HCT116 (cell line): Measurements from ENCODE around the gene MNT. TPM values are rescaled to one million over a fixed set of nuclear protein-coding genes. Genes with fewer than 3 reads are reported as not detected.

Experiments used
- ATAC-seq: fragments of 200-7000 bp; cut with Tn5 transposase; 2 replicates; pipeline ENCODE4 v1.9.1; 2020; ENCODE audit warnings: mild to moderate bottlenecking, moderate library complexity
- BruUV-seq: library from RNA; stranded (reverse); fragments of 400-500 nt; replicated peaks from 2 replicates; lab custom pipeline; 2021; lab: Mats Ljungman, UMichigan
- CTCF ChIA-PET: fragments of 300-600 bp; sonication (Branson Sonifier 250); formaldehyde crosslinking; loops from one replicate; lab custom pipeline; 2021; ENCODE audit warnings: antibody characterized with exemption; lab: Charles Lee
- POLR2A ChIA-PET: fragments of 300-600, 350-600 bp; sonication (Branson Sonifier 250); formaldehyde crosslinking; loops from one replicate; lab custom pipeline; 2021; ENCODE audit warnings: antibody characterized with exemption; lab: Charles Lee
- RAD21 ChIA-PET, 2 experiments: fragments of 300-600 bp; sonication (Branson Sonifier 250); formaldehyde crosslinking; loops; one replicate each; lab custom pipeline; 2023; ENCODE audit warnings: low total read pairs in 2 of 2; ENCODE audit not compliant: uncharacterized antibody in 2 of 2, unreplicated experiment in 2 of 2, low non-redundant PET in 1 of 2; lab: Charles Lee
- DNase-seq: peaks from one replicate; pipeline ENCODE4 v3.0.0-alpha.2; 2010; ENCODE audit warnings: low read depth, low spot score
- H2AFZ ChIP-seq: fragments of 200-600 bp; shearing (Covaris generic), sonication (generic); 2 replicates; pipeline ENCODE4 v1.6.1; 2017; ENCODE audit warnings: low read depth, mixed run types, mixed read lengths, antibody characterized with exemption, low read length; ENCODE audit not compliant: poor library complexity, severe bottlenecking
- H3K27ac ChIP-seq: 2 replicates; pipeline ENCODE4 v1.5.1; 2012; ENCODE audit warnings: low read depth, low read length
- H3K27me3 ChIP-seq: fragments of 200-600 bp; sonication (generic); 2 replicates; pipeline ENCODE4 v1.6.1; 2016; ENCODE audit warnings: mixed run types, low read length, mixed read lengths; ENCODE audit not compliant: insufficient read depth
- H3K36me3 ChIP-seq, 2 experiments: fragments of 200-500 bp in 1 of 2; fragments of 200-600 bp in 1 of 2; sonication (Bioruptor generic) in 1 of 2; sonication (generic) in 1 of 2; 2 replicates each; pipeline versions ENCODE4 v1.5.1 to v1.6.1; 2014 to 2016; ENCODE audit warnings: low read length in 2 of 2, inconsistent platforms in 1 of 2, mixed read lengths in 1 of 2, mixed run types in 1 of 2; ENCODE audit not compliant: insufficient read depth in 2 of 2, control insufficient read depth in 1 of 2
- H3K4me1 ChIP-seq, 2 experiments: fragments of 200-600 bp in 1 of 2; sonication (generic) in 1 of 2; 2 replicates each; pipeline versions ENCODE4 v1.5.1 to v1.6.1; 2012 to 2017; ENCODE audit warnings: low read length in 2 of 2, inconsistent platforms in 1 of 2, mild to moderate bottlenecking in 1 of 2, mixed read lengths in 1 of 2, mixed run types in 1 of 2, moderate library complexity in 1 of 2; ENCODE audit not compliant: insufficient read depth in 2 of 2, control insufficient read depth in 1 of 2
- H3K4me2 ChIP-seq: fragments of 200-600 bp; sonication (generic); 2 replicates; pipeline ENCODE4 v1.6.1; 2017; ENCODE audit warnings: mixed run types, low read length, mixed read lengths
- H3K4me3 ChIP-seq, 2 experiments: fragments of 200-600 bp in 1 of 2; sonication (generic) in 1 of 2; replicated peaks in 1 of 2; 2 replicates each; pipeline ENCODE4 v1.5.1; 2011 to 2016; ENCODE audit warnings: low read length in 2 of 2, control low read depth in 1 of 2, low read depth in 1 of 2, mild to moderate bottlenecking in 1 of 2, mixed read lengths in 1 of 2, mixed run types in 1 of 2
- H3K79me2 ChIP-seq: fragments of 200-600 bp; sonication (generic); 2 replicates; pipeline ENCODE4 v1.6.1; 2017; ENCODE audit warnings: mild to moderate bottlenecking, mixed run types, low read length, moderate library complexity, mixed read lengths; ENCODE audit not compliant: insufficient read depth
- H3K9ac ChIP-seq: fragments of 200-600 bp; sonication (generic); 2 replicates; pipeline ENCODE4 v1.6.1; 2016; ENCODE audit warnings: low read length, mixed read lengths
- H3K9me2 ChIP-seq: fragments of 200-600 bp; sonication (generic), shearing (Covaris generic); 2 replicates; pipeline ENCODE4 v1.6.1; 2017; ENCODE audit warnings: mixed run types, mild to moderate bottlenecking, moderate library complexity; ENCODE audit not compliant: insufficient read depth
- H3K9me3 ChIP-seq, 2 experiments: fragments of 200-500 bp in 1 of 2; fragments of 200-600 bp in 1 of 2; sonication (Bioruptor generic) in 1 of 2; sonication (generic) in 1 of 2; 2 replicates each; pipeline ENCODE4 v1.6.1; 2014 to 2017; ENCODE audit warnings: low read length in 2 of 2, mixed read lengths in 2 of 2, inconsistent platforms in 1 of 2, low read depth in 1 of 2, mild to moderate bottlenecking in 1 of 2, mixed run types in 1 of 2, moderate library complexity in 1 of 2; ENCODE audit not compliant: control insufficient read depth in 1 of 2, insufficient read depth in 1 of 2
- H4K20me1 ChIP-seq: fragments of 200-600 bp; sonication (generic), shearing (Covaris generic); 2 replicates; pipeline ENCODE4 v1.6.1; 2017; ENCODE audit warnings: mixed run types, mild to moderate bottlenecking, moderate library complexity; ENCODE audit not compliant: insufficient read depth
- CEBPB ChIP-seq: IDR thresholded peaks from 2 replicates; pipeline ENCODE4 v1.6.1; 2012; ENCODE audit warnings: low read depth
- CTCF ChIP-seq, 3 experiments: fragments of 200-600 bp in 1 of 3; sonication (generic) in 1 of 3; IDR thresholded peaks in 2 of 3; conservative IDR thresholded peaks in 1 of 3; 2 replicates each; pipeline ENCODE4 v1.5.1; 2012 to 2017; ENCODE audit warnings: low read depth in 2 of 3, low read length in 2 of 3, antibody characterized with exemption in 1 of 3, borderline replicate concordance in 1 of 3, control low read depth in 1 of 3, mild to moderate bottlenecking in 1 of 3, mixed read lengths in 1 of 3, mixed run types in 1 of 3, moderate library complexity in 1 of 3; ENCODE audit not compliant: insufficient read depth in 1 of 3
- EGR1 ChIP-seq: IDR thresholded peaks from 2 replicates; pipeline ENCODE4 v1.6.1; 2012; ENCODE audit warnings: low read depth
- EZH2phosphoT487 ChIP-seq: fragments of 200-600 bp; IDR thresholded peaks from 2 replicates; pipeline ENCODE4 v1.6.1; 2018; ENCODE audit warnings: antibody characterized with exemption, borderline replicate concordance
- MAX ChIP-seq: IDR thresholded peaks from 2 replicates; pipeline ENCODE4 v1.6.1; 2012
- POLR2A ChIP-seq: IDR thresholded peaks from 2 replicates; pipeline ENCODE4 v1.7.0; 2011; ENCODE audit warnings: borderline replicate concordance; ENCODE audit not compliant: insufficient read depth, insufficient read length; ENCODE audit errors: extremely low read depth
- POLR2AphosphoS5 ChIP-seq: IDR thresholded peaks from 2 replicates; pipeline ENCODE4 v1.6.1; 2011; ENCODE audit warnings: mild to moderate bottlenecking, low read depth, low read length, moderate library complexity
- REST ChIP-seq: IDR thresholded peaks from 2 replicates; pipeline ENCODE4 v1.6.1; 2012; ENCODE audit warnings: low read depth
- SIN3A ChIP-seq: IDR thresholded peaks from 2 replicates; pipeline ENCODE4 v1.6.1; 2012; ENCODE audit warnings: low read depth
- SP1 ChIP-seq: IDR thresholded peaks from 2 replicates; pipeline ENCODE4 v1.6.1; 2012; ENCODE audit warnings: low read depth
- SRF ChIP-seq: IDR thresholded peaks from 2 replicates; pipeline ENCODE4 v1.6.1; 2012; ENCODE audit warnings: low read depth
- TCF7L2 ChIP-seq: IDR thresholded peaks from 2 replicates; pipeline ENCODE4 v1.7.0; 2011; ENCODE audit warnings: borderline replicate concordance, inconsistent platforms; ENCODE audit not compliant: insufficient read depth, insufficient read length; ENCODE audit errors: extremely low read depth
- ZNF274 ChIP-seq: fragments of 200-500 bp; sonication (Bioruptor generic); IDR thresholded peaks from 2 replicates; pipeline ENCODE4 v1.6.1; 2014; ENCODE audit warnings: mild to moderate bottlenecking, low read depth, low read length, inconsistent platforms
- intact Hi-C: fragments of 100-400 bp; cut with micrococcal nuclease; formaldehyde crosslinking; loops from 2 replicates; pipeline ENCODE4 v1.10.0; 2022
- total RNA-seq: library from RNA; stranded (reverse); gene quantifications from one replicate; pipeline ENCODE4 v1.2.1, GENCODE V29; 2021; ENCODE audit not compliant: unreplicated experiment

MNT gene
- total RNA-seq, 1 experiment from 2014 or later: 37.0 TPM

- peaks cover 18% of the 10 kb centered on the region for H3K79me2 ChIP-seq
- H3K27ac ChIP-seq: peak overlapping the region; percentile 47
- H3K27me3 ChIP-seq: no peaks in the 10 kb centered on the region
- no peaks in the 10 kb centered on the region for H4K20me1 ChIP-seq
- ChIA-PET RAD21 (no interaction called here), CTCF (no interaction called here), POLR2A (no interaction called here)
- peak overlapping the region; percentile 56 for H3K9ac ChIP-seq
- DNase-seq: no peak
- H3K36me3 ChIP-seq: no peaks in the 10 kb centered on the region
- no peaks in the 10 kb centered on the region for H3K9me2 ChIP-seq
- no TSS peak for BruUV-seq
- peak overlapping the region; percentile 42 to 44; a peak in 3 of 4 replicates for H3K4me3 ChIP-seq
- peak overlapping the region; percentile 93 for H3K4me2 ChIP-seq
- H3K9me3 ChIP-seq: no peaks in the 10 kb centered on the region
- TF ChIP-seq POLR2AphosphoS5 (no peak), EGR1 (no peak), EZH2phosphoT487 (no peak), REST (no peak), ZNF274 (no peak), TCF7L2 (no peak), CTCF (IDR thresholded peaks at IDR 0.05 in 2 of 3, conservative IDR thresholded peaks at IDR 0.05 in 1 of 3; ENCODE audit: borderline replicate concordance in 1 of 3, insufficient read depth in 1 of 3, low read depth in 2 of 3, low read length in 2 of 3) (no peak), SP1 (no peak), SIN3A (no peak), SRF (no peak), POLR2A (no peak), MAX (no peak), CEBPB (no peak)
- no peak overlapping the region for H2AFZ ChIP-seq
- intact Hi-C loops: loop anchor here (10.0 kb wide), 1 partner anchor 688 kb away; the partner anchor contains the start of gene TLCD2
- H3K4me1 ChIP-seq: peaks cover 50 to 83% of the 10 kb centered on the region in 2 experiments
- ATAC-seq: no peak
Measured at GRCh38 chr17:2402544-2402943, 1.7 kb upstream of the MNT start.
